ENCODE measurements around the gene SPACA9.

Gene SPACA9

DNA sequence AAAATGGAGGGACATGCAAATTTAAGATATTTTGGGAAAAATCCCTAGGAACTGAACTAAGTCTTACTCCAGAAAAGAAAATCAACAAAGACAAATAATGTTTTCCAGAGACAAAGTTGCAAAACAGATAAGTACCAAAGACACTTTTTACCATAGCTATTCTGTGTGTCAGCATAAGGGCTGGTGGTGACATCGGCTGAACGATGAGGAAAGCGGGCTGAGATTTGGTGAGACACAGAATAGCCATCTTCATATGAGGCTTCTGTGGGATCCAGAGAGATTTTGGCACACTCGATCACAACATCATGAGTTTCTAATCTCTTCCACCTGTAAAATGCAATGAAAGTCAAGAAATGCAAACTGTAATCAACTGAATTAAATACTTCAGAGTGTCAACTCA, 33.4 kb downstream of the SPACA9 start:
- no peak overlapping the region for H3K4me3 ChIP-seq (ENCODE audit: low read depth, low read length)
- TF ChIP-seq, protein P1, sequence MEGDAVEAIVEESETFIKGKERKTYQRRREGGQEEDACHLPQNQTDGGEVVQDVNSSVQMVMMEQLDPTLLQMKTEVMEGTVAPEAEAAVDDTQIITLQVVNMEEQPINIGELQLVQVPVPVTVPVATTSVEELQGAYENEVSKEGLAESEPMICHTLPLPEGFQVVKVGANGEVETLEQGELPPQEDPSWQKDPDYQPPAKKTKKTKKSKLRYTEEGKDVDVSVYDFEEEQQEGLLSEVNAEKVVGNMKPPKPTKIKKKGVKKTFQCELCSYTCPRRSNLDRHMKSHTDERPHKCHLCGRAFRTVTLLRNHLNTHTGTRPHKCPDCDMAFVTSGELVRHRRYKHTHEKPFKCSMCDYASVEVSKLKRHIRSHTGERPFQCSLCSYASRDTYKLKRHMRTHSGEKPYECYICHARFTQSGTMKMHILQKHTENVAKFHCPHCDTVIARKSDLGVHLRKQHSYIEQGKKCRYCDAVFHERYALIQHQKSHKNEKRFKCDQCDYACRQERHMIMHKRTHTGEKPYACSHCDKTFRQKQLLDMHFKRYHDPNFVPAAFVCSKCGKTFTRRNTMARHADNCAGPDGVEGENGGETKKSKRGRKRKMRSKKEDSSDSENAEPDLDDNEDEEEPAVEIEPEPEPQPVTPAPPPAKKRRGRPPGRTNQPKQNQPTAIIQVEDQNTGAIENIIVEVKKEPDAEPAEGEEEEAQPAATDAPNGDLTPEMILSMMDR (IDR thresholded peaks at IDR 0.05; ENCODE audit: borderline replicate concordance, insufficient read depth, low read depth, low read length), result no peak

DNA sequence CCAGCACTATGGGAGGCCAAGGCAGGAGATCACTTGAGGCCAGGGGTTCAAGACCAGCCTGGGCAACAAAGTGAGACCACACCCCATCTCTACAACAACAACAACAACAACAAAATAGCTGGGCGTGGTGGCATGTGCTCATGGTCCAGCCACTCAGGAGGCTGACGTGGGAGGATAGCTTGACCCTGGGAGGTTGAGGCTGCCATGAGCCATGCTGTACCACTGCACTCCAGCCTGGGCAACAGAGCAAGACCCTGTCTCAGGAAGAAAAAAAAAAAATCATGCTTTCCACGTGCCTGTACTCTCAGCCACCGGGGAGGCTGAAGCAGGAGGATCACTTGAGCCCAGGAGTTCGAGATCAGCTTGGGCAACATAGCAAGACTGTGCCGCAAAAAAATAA, 36.2 kb downstream of the SPACA9 start:
- H3K4me3 ChIP-seq (ENCODE audit: low read depth, low read length), result no peak overlapping the region
- TF ChIP-seq, protein P1 (IDR thresholded peaks at IDR 0.05; ENCODE audit: borderline replicate concordance, insufficient read depth, low read depth, low read length), result no peak

DNA sequence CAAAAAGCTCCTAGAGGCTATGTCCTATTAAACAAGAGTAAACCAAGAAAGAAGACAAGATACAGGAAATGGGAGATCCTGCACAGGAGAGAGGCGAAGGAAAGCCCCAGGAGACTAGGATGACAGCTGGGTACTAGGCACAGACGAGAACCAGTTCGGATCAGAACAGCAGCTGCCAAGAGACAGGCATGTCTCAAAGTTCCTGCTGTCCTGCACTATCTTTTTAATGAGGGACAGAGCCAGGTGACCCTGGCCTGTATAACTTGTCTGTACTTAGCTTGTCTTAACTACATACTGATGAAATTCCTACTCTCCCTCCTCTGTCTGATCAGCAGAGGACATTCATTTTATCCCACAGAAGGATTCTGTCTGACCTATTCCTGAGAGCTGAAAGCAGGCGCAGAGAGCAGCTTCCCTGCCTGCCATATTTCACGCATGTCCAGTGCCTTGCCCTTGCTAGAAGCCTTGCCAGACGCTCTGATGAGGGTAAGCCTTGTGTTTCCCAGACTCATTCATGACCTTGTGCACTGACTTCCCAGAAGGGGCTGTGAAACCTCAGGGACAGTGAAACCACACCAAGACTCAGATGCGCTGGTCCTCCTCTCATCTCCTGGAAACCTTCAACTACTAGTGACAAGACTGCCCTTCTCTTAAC, 41.0 kb downstream of the SPACA9 start:
- TF ChIP-seq, protein P1 (IDR thresholded peaks at IDR 0.05; ENCODE audit: borderline replicate concordance, insufficient read depth, low read depth, low read length), result no peak
- H3K4me3 ChIP-seq (ENCODE audit: low read depth, low read length), result no peak overlapping the region

DNA sequence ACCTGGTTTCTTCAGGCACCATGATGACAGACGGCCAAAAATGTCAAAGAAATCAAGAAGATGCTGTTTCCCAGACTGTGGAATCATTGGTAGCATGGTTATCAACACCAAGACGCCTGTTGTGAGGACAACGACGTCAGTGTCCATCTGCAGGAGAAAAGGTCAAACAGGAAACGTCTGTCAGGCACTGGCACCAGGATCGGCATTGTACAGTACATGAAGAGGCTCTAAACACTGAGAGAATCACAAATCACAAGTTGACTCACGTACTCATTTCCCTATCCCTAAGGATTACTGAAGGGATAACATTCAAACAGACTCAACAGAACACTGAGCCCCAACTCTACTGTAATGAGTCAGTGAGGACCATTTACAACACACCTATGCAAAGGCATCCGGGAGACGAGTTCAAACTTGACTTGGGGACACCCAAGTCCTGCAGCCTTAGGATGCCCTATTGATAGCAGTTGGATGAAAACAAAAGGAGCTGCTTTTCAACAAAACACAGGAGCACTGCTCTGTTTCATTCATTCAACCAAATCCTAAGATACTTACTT, 44.7 kb downstream of the SPACA9 start:
- H3K4me3 ChIP-seq (ENCODE audit: low read depth, low read length), result no peak overlapping the region
- TF ChIP-seq, protein P1 (IDR thresholded peaks at IDR 0.05; ENCODE audit: borderline replicate concordance, insufficient read depth, low read depth, low read length), result no peak

DNA sequence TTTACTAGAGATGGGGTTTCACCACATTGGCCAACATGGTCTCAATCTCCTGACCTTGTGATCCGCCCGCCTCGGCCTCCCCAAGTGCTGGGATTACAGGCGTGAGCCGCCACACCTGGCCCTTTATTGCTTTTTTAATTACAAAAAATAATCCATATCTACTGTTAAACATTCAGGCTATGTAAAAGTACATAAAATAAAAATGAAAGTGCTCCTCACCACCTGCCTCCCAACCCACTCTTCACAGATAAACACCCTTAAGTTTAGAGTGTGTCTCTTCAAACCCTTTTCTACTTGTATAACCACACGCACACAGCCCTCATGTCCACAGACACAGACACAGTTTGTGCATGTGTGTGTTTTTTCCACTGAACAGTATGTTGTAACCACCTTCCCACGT, 49.0 kb downstream of the SPACA9 start:
- no peak overlapping the region for H3K4me3 ChIP-seq (ENCODE audit: low read depth, low read length)
- TF ChIP-seq, protein P1 (IDR thresholded peaks at IDR 0.05; ENCODE audit: borderline replicate concordance, insufficient read depth, low read depth, low read length), result no peak

DNA sequence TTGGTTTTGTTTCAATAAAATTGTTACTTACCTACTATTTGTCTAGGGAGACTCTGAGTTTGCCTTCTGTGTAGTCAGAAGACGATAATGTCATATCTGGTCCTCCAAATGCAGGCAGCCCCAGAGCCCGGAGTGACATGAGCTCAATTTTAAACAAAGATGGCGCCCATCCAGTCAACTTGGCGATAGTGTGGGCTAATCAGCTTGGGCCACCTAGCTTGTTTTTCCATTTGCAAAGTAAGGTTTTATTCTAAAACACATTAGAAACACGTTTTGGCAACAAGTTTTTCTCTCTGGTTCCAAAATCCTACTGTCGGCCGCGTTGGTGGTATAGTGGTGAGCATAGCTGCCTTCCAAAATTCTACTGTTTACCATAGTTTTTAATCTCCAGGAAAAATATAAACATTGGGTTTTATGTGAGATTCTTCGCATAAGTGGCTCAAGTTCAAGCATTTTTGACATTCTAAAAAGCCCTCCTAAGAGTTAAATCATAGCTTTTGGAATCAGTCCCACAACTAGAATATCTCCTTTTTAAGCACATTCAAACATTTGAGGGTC, 52.6 kb downstream of the SPACA9 start:
- TF ChIP-seq, protein P1 (IDR thresholded peaks at IDR 0.05; ENCODE audit: borderline replicate concordance, insufficient read depth, low read depth, low read length), result no peak

DNA sequence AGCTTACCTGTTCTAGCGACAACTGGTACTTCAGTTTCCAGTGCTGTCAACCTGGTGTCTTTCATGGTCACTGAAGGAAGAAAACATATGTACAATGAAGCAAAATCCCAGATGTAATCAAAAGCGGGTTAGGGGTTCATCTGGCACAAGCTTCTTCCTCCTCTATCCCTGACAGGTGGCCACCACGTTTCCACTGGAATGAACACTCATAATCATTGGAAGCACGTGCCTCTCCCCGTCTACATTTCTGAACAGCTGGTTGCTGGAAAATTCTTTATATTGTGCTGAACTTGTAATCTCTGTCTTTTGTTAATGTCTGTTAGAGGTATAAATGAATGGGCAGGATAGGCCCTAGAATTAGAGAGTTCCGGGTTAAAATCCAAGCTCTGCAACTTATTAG, 56.3 kb downstream of the SPACA9 start:
- TF ChIP-seq, protein P1 (IDR thresholded peaks at IDR 0.05; ENCODE audit: borderline replicate concordance, insufficient read depth, low read depth, low read length), result no peak
- H3K4me3 ChIP-seq (ENCODE audit: low read depth, low read length), result no peak overlapping the region

More for the DNA sequence above, 52.6 kb downstream of the SPACA9 start:
- H3K4me3 ChIP-seq (ENCODE audit: low read depth, low read length), result no peak overlapping the region

Data from GM12875 (cell line).